NCI-H526 (cell line): ENCODE results near the gene UHRF1.
A peak's percentile ranks its signal among the peaks of the same experiment; 100 is the strongest.
"Not testable (repeated sequence)": the region's sequence is repeated elsewhere in the genome, so short reads cannot be mapped to it uniquely, and the experiment has no call there.

Experiments
- DNase-seq, 2 experiments: peaks; one replicate each; lab custom pipeline; 2025; lab: John Stamatoyannopoulos, UW

The UHRF1 gene

GRCh38 chr19:4909156-4909896, at the start of gene UHRF1:
Gene UHRF1, plus strand, starts transcription at chr19:4909501. Its CDS starts 1,385 bp downstream, at chr19:4910886.
- peak in 1 of 2 experiments; percentile 60 for DNase-seq

- DNase-seq = no peak
Observed at GRCh38 chr19:4859697-4860096, 49.6 kb upstream of the UHRF1 start.

- DNase-seq = peak; percentile 38 to 76
Observed at GRCh38 chr19:4861147-4861546, 48.2 kb upstream of the UHRF1 start.

- DNase-seq = no peak
Observed at GRCh38 chr19:4866595-4867424, 42.5 kb upstream of the UHRF1 start.

GRCh38 chr19:4867534-4868285, 41.6 kb upstream of the UHRF1 start, which contains the start of gene PLIN3:
Gene PLIN3, minus strand, starts transcription at chr19:4867667. Its CDS starts 6,273 bp downstream, at chr19:4861394.
- peak; percentile 22 to 82 for DNase-seq

- DNase-seq = no peak
Observed at GRCh38 chr19:4868286-4868834, 40.9 kb upstream of the UHRF1 start.

- no peak for DNase-seq
Observed at GRCh38 chr19:4870025-4870700, 39.1 kb upstream of the UHRF1 start.

- no peak for DNase-seq
Observed at GRCh38 chr19:4871711-4872110, 37.6 kb upstream of the UHRF1 start.

GRCh38 chr19:4873930-4874329, 35.4 kb upstream of the UHRF1 start:
- DNase-seq = no peak

GRCh38 chr19:4877753-4878490, 31.4 kb upstream of the UHRF1 start:
- DNase-seq = no peak

GRCh38 chr19:4878491-4878968, 30.8 kb upstream of the UHRF1 start:
- DNase-seq = no peak

GRCh38 chr19:4879041-4879440, 30.3 kb upstream of the UHRF1 start:
- no peak for DNase-seq

- not testable (repeated sequence) for DNase-seq
Observed at GRCh38 chr19:4882874-4883273, 26.4 kb upstream of the UHRF1 start.

- not testable (repeated sequence) for DNase-seq
Observed at GRCh38 chr19:4884993-4885392, 24.3 kb upstream of the UHRF1 start.

GRCh38 chr19:4887803-4888202, 21.5 kb upstream of the UHRF1 start:
- not testable (repeated sequence) for DNase-seq

GRCh38 chr19:4889034-4889815, 20.1 kb upstream of the UHRF1 start:
- no peak for DNase-seq

GRCh38 chr19:4891066-4891465, 18.2 kb upstream of the UHRF1 start:
- DNase-seq = no peak

GRCh38 chr19:4892962-4893361, 16.3 kb upstream of the UHRF1 start:
- not testable (repeated sequence) for DNase-seq

- no peak for DNase-seq
Observed at GRCh38 chr19:4896372-4896771, 12.9 kb upstream of the UHRF1 start.

GRCh38 chr19:4897146-4897545, 12.2 kb upstream of the UHRF1 start:
- no peak for DNase-seq
